Measurements from ENCODE around the gene ROPN1L.
A peak's percentile ranks its signal among the peaks of the same experiment; 100 is the strongest.

The ROPN1L gene

DNA sequence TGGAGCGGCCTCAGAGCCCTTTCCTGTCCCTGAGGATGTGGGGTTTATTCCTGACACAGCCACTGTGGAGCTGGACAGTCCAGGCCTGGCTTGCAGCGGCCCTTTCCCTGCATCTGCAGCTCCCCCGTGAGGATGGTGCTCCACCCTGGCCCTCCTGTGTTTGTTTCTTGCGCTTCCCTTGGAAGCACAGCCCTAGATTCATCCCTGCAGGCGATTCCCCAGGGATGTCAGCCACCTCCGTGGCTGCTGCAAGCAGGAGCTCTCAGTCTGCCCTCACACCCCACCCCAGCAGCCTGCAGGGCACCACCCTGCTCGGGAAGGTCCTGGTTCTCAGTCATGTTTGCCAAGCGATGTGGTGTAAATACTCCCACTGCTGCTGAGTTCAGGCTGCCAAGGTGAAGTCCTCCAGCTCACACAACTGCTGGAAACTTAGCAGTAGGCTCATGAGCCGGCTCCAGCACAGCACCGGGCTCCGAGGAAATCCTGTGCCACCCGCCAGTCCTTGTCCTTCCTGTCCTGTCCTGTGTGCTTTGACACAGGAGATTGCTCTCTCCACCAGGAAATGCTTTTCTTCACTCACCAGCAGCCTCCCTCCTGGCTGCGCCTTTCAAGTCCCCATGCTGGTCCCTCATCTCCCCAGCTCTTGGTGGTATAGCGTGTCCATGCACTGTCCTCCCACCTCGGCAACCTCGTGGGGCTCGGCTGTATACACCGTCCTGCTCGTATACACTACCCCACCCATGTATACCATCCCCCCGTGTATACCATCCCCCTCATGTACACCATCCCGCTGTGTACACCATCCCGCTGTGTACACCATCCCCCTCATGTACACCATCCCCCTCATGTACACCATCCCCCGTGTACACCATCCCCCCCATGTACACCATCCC lies 16.2 kb downstream of the ROPN1L start:
- DNase-seq (ENCODE audit: low read depth): peak; percentile 14

DNA sequence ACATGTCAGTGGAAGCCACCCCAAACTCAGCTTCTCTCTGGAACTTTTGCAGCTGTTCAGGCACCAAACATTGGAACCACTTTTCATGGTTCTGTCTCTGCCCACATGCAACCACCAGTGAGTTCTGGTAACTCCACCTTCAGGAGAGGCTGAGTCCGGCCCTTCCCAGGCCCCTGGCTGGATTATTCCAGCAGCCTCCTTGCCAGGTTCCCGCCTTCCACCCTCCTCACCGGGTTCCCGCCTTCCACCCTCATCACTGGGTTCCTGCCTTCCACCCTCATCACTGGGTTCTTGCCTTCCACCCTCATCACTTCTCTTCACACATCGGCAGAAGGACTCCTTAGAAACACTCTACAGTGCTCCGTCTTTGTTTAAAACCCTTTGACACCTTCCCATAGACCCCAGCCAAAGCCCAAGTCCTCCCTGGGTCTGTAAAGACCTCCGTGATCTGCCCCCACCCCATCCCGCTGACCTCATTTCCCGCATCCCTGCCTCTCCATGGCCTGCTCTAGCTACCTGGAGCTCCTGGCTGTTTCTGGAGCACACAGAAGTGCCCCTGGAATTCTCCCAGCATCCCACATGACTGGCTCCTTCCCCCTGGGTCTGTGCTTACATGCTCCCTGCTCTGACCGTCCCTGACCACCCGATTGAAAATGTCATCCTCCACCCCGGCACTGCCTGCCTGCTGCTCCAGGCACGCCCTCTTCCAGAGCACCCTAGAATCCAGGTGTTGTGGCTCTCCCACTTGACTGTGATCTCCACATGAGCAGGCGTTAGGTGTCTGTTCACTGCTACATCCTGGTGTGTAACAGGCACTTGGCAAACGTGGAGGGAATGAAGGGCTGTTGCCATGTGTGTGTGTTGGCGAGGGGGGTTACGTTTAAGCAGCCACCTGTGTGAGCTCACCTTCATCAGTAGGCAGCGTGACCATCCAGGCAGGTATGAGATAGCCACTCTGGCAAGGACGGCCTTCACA lies 17.7 kb downstream of the ROPN1L start:
- no peak for DNase-seq (ENCODE audit: low read depth)

DNA sequence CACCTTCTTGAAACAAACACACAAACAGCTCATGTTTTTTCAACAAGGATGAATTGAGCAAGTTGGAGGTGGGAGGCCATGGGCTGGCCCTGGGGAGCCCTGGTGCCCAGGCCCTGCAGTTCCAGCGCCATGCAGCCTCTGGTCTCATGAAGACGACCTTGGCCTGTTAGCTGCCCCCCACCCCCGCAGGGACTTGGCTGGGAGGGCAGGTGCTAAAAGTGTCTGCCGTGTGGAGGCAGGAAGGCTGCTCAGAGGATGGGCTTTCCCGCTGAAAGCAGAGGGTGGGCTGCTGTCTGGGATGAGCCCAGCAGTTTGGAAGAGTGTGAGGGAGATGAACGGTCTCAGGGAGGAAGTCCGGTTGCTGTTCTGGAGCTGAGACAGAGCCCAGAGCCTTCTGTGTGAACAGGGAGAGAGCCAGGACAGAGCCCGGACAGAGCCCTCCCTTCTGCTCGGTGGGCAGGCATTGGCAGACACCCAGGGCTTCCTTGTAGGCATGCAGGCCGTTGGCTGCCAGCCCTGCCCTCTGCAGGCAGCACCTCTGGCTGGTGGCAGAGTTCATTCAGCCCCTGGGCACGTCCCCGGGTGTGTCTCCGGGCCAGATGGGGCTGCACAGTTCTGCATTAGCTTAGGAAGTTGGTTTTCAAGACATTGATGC lies 18.7 kb downstream of the ROPN1L start:
- DNase-seq (ENCODE audit: low read depth): peak; percentile 47

DNA sequence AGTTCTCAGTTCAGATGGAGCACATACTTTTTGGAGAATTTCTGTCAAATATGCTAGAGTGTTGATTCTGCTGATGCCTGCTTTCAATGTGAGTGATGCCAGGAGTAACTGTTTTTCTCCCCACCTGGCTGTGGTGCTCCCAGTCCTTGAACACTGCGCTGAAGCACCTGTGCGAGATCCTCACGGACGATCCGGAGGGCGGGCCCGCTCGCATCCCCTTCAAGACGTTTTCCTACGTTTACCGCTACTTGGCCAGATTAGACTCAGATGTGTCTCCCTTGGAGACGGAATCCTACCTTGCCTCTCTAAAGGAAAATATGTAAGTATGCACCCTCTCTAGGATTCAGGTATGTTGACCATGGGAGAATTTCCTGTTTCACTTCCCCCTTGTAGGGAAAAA lies 19.4 kb downstream of the ROPN1L start:
- DNase-seq (ENCODE audit: low read depth): no peak

DNA sequence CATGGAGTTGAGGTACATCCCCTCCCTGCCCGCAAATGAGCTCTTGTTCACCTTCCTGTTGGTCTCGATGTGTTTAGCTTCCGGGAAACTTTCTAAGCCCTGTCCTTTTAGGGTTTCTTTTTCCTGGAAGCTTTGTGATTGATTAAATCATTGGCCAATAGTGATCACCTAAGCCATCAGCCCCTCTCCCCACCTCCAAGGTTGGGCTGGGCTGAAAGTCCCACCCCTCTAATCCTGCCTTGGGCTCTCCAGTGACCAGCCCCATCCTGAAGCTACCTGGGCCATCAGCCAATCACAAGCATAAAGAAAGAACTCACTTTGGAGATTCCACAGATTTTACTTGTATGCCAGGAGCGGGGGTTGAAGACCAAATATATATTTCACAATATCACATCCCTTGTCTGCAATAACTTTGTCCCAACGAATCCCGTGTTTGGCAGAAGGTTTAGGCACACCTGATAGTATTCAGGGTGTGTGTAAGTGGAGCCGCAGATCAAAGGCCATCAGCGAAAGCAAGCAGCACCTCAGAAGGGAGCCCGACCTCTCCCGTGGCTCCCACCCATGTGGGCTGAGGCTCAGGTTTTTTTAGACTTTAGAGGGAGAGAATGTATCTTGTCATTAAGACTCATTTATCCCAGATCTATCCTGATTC lies 20.4 kb downstream of the ROPN1L start:
- no peak for DNase-seq (ENCODE audit: low read depth)

DNA sequence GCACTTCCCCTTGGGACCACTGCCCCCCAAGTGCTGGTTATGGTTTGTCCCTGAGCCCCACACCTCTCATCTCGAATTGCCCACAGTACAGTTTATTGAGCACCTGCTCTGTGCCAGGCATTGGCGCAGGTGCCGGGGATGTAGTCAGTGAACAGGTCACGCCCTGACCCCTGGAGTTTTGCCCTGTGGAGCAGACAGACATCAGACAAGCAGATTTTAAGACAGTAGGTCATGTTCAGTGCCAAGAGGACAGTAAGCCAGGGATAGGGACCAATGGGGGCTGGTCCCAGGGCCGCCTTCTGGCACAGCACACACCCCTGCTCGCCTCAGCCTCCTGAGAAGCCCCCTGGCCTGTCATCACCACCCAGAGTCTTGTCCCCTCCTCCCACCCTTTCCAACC lies 21.9 kb downstream of the ROPN1L start:
- DNase-seq (ENCODE audit: low read depth): no peak

DNA sequence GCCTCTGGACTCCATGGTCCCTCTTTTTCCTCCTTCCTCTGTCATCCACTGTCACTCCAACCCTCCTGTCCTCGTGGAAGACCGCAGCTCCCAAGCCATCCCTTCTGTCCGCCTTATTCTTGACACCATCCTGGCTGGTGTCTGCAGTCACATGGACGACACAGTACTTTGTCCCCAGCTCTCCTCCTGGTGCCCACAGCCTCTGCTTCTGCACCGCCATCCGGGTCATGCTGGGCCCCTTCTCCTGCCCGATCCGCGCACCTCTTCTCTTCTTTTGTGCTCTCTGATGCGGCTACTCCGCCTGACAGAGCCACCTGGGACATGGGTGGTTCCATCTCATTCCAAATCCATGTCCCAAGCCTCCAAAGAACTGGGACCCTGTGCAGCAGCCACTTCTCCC lies 22.5 kb downstream of the ROPN1L start:
- no peak for DNase-seq (ENCODE audit: low read depth)

DNA sequence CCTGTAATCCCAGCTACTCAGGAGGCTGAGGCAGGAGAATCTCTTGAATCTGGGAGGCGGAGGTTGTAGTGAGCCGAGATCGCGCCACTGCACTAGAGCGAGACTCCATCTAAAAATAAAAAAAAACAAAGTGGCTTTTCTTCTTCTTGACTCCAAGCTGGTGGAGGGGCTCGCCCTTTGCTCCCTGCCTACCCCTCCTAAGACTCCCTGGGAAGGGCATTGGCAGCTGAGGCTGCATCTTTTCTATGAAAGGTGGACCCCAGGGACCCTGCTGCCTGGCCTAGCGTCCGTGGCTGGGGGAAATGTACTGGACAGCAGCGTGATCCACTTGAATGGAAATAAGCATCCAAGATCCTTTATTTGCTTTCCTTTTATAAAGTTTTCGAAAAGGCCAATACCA lies 24.0 kb downstream of the ROPN1L start:
- no peak for DNase-seq (ENCODE audit: low read depth)

DNA sequence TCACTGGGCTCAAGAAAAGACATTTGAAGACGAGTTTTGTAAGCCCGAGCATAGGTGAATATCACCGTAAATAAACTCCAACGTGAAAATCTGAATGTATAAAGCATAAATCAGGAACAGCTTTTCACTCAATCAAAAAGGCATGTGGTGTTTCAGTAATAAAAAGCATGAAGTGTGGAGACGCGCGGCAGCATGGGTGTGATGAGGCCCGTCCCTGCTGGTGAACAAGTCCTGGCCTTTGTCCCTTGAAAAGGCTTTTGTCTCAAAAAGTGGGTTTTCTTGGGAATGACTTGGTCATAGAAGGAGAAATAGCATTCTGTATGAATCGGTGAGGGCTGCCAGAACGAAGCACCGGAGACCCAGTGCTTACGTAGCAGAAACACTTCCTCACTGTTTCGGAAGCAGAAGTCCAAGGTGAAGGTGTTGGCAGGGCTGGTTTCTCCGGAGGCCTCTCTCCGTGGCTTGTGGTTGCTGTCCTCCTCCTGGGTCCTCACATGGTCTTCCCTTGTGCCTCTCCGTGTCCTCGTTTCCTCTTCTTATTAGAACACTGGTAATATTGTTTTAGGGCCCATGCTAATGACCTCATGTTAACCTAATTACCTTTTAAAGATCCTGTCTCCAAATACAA lies 24.9 kb downstream of the ROPN1L start:
- no peak for DNase-seq (ENCODE audit: low read depth)

DNA sequence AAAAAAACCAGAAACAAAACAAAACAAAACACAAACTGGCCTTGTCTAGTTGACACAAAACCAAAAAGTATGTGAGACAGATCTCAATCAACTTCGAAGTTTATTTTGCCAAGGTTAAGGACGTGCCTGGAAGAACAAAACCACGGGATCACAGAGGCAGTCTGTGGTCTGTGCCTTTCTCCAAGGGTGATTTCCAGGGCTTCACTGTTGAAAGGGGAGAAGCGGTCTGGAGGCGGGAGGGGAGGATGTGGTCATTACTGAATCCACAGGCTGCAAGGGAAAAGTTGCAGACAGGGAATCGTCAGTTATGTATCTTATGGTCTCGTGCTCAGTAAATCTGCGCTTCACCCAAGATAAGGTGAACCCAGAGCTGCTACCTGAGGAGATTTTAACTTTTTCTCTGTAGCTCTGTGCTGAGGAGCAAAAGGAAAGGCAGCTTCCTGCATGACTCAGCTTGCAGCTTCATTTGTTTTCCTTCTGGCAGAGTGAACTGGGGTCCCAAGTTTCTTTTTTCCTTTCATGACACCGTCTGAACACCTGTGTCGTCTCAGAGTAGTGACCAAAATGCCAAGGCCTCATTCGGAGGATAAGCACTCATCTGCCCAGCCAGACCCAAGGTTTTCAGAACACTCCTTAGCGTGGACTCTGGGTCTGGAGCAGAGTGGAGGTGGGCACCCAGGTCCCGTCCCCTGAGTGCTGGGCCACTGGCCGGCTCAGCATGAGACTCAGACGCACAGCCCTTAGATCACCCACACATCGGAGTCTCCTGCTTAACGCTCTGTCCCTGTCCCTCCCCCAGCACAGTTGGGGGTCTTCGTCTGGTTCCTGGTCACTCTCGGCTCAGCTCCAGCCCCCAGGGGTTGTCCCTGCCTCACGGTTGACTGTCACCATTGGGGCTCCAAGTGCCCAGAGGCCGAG lies 25.9 kb downstream of the ROPN1L start:
- DNase-seq (ENCODE audit: low read depth): peak; percentile 77

DNA sequence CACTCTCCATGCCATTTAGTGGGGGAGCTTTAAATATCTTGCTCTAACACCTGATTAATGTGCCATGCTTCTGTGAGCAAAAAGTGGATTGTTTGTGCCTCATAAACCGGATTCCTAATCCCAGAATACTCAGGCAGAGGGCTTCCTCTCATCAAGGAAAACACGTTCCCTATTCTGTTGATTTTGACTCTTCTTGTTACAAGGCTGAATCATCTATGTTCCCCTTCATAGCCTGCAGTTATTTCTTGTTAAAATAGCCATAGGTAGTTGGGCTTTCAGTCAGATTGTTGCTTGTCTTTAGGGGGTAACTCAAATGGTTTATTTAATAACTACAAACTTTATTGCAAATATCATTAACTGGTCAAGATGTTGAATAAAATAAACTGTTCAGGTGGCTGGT lies 26.6 kb downstream of the ROPN1L start:
- peak; percentile 41 for DNase-seq (ENCODE audit: low read depth)

DNA sequence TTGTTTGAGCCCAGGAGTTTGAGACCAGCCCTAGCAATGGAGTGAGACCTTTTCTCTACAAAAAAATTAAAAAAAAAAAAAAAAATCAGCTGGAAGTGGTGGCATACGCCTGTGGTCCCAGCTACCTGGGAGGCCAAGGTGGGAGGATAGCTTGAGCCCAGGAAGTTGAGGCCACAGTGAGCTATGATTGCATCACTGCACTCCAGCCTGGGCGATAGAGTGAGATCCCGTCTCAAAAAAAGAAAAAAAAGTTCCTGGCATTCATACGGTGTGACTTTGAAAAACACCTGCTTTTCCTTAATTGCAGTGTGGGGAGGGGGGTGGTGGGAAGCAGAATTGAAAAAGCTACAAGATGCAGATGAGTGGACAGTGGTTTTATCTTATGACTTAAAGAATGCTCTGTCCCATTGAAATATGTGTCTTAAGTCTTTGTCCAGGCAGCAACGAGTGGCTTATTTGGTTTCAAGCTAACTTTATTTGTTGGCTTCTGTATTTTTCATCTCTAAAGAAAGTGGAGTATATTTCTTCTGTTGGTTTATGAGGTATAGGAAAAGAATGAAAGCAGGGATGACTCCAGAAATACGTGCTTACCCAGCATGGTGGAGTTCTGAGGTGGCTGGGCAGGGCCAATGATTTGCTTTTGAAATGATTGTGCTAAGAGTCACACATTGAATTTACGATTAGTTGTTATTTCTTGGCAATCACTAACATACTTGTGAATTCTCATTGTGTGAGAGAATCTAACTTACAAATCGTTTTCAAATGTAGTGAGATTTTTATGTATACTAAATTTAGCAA lies 27.8 kb downstream of the ROPN1L start:
- peak; percentile 93 for DNase-seq (ENCODE audit: low read depth)

DNA sequence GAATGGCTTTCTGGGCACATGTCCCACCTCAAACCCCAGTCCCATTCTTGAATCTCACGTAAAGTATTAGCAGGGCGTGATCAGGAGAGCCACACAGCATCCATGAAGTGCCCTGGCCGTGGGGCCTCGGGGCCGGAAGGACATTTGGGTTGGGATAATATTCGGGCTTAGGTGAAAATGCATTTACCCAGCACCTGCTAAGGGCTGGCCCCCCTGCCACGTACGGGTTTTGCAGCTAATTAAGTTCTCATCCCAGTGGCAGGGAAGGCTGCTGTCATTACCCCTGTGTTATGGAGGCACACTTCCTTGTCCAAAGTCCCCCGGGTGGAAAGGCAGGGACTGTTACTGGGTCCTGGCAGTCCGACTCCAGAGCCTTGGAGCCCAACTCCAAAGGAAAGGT lies 29.0 kb downstream of the ROPN1L start:
- no peak for DNase-seq (ENCODE audit: low read depth)

DNA sequence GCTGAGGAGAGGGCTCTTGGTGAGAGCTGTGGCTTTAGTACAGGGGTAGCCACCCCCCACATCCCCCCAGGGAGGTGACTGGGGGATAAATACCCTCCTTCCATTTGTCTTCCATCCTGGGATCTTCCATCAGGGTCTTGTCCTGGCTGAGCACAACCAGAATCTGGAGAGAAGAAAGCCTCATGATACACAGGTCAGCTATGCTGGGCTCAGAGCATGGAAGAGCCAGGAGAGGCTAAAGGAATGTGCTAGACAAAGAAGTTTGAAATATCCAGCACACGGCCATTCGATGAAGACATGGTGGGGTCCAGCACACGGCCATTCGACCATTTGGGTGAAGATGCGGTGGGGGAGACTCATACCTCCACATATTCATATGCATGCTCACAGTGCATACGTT lies 30.0 kb downstream of the ROPN1L start:
- peak; percentile 68 for DNase-seq (ENCODE audit: low read depth)

DNA sequence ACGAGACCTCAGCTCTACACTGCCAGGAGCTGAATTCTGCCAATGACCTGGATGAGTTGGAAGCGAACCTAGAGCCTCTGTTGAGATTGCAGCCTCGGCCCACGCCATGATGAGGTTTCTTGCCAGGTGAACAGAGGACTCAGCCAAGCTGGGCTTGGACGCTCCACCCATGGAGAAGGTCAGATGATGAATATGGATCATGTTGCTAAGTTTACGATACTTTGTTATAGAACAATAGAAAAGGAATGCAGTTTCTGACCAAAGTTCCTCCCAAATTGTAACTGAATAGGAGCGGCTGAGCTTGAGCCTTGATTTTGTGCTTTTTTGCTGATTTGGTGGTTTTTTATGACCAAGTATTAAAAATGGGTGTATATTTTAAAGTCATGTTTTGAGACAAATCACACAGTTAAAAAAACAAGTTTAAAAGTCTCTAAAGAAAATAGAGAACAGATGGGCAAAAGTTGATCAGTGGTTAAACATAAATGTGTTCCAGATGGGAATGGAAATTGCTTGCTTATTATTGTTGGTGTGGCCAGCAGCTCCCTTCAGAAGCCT lies 32.9 kb downstream of the ROPN1L start:
- DNase-seq (ENCODE audit: low read depth): peak; percentile 79

DNA sequence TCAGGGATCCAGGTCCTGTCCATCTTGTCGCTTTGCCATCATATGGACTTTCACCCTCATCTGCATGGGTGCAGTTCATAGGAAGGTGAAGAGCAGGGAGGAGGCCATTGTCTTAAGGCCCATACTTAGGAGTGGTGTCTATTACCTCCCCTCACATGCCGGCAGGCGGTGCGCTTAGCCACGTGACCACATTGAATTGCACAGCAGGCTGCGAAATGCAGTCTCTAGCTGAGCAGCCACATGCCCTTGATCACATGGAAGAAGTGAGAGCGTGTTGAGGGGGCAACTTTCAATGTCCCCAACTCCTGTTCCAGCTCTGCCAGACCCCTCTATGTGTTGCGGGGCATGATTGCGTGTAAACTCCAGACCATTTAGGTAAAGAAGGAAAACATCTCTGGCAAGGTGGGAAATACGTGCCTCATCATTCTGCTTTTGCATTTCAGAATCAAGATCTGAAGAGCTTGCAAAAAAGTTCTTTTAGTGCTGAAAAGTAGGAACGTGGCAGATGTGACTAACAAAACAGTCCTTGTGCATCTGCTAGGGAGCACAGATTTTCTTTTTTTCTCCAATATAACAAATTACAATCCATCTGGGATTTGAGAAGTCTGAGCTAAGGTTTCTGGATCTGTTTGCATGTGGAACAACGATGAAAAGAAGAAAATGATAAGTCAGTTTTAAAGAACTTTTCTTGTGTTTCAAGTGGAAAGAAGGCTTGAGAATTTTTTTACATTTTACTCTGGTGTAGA lies 34.4 kb downstream of the ROPN1L start:
- DNase-seq (ENCODE audit: low read depth): no peak

DNA sequence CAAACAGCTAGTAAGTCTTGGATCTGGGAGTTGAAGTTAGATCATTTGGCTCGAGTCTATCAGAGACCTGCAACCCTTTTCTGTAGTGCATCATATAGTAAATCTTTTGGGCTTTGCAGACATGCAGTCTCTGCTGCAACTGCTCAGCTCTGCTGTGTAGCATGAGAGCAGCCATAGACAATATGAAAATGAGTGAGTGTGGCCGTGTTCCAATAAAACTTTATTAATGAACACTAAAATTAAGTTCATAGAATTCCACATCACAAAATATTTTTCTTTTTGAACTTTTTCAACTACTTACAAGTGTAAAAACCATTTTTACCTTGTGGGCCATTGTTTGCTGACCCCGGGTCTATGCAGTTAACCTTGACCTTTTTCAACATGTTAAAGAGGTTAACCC lies 35.2 kb downstream of the ROPN1L start:
- DNase-seq (ENCODE audit: low read depth): no peak

DNA sequence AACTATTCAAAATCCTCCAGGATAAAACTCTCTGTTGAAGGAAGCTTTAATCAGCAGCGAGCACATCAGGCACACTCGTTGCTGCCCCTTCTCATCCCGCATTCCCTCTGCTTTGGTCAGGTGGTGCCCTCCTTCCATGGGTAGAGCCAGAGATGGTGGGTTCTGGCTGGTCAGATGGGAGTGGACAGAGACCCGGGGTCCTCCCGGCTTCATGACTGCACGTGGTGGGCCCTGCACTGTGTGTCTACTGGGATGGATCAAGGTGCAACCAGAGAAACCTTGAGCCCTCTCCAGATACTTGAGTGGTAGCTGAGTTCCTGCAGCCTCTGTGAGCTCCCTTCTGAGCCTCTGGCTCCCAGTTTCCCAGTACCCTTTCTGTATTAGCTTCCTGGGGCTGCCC lies 36.3 kb downstream of the ROPN1L start:
- no peak for DNase-seq (ENCODE audit: low read depth)

All from EH (cell line).